DOHH2 (cell line): Measurements from ENCODE around the gene SFI1.

Source experiments
- H3F3A ChIP-seq: fragments of 200-600 bp; sonication (generic), shearing (Covaris generic); 2 replicates; pipeline ENCODE4 v1.6.0; 2016; ENCODE audit warnings: antibody characterized with exemption, mild to moderate bottlenecking; ENCODE audit not compliant: control insufficient read depth, insufficient read depth
- H3K27ac ChIP-seq: fragments of 200-600 bp; sonication (generic); 2 replicates; pipeline ENCODE4 v1.5.1; 2014; ENCODE audit warnings: low read depth, mild to moderate bottlenecking, low read length, moderate library complexity
- H3K27me3 ChIP-seq: fragments of 200-600 bp; sonication (generic); 2 replicates; pipeline ENCODE4 v1.6.1; 2014; ENCODE audit warnings: mild to moderate bottlenecking, low read length, mixed read lengths; ENCODE audit not compliant: control insufficient read depth
- H3K36me3 ChIP-seq: fragments of 200-600 bp; sonication (generic); 2 replicates; pipeline ENCODE4 v1.6.1; 2014; ENCODE audit warnings: mild to moderate bottlenecking, low read length, moderate library complexity, mixed read lengths; ENCODE audit not compliant: control insufficient read depth
- H3K4me1 ChIP-seq: fragments of 200-600 bp; sonication (generic); 2 replicates; pipeline ENCODE4 v1.6.1; 2014; ENCODE audit warnings: mild to moderate bottlenecking, low read length, mixed read lengths; ENCODE audit not compliant: control insufficient read depth
- H3K4me2 ChIP-seq: fragments of 200-600 bp; sonication (generic); 2 replicates; pipeline ENCODE4 v1.6.0; 2014; ENCODE audit warnings: mild to moderate bottlenecking, low read length, moderate library complexity
- H3K4me3 ChIP-seq: fragments of 200-600 bp; sonication (generic); 2 replicates; pipeline ENCODE4 v1.5.1; 2014; ENCODE audit warnings: mild to moderate bottlenecking, low read length, mixed read lengths
- H3K79me2 ChIP-seq: fragments of 200-600 bp; sonication (generic); 2 replicates; pipeline ENCODE4 v1.6.1; 2014; ENCODE audit warnings: mild to moderate bottlenecking, low read length, mixed read lengths; ENCODE audit not compliant: control insufficient read depth
- H3K9me2 ChIP-seq: fragments of 200-600 bp; sonication (generic); replicated peaks from 2 replicates; pipeline ENCODE4 v1.6.1; 2014; ENCODE audit warnings: mild to moderate bottlenecking, low read length, mixed read lengths; ENCODE audit not compliant: control insufficient read depth
- H3K9me3 ChIP-seq: fragments of 200-600 bp; sonication (generic); 2 replicates; pipeline ENCODE4 v1.6.1; 2014; ENCODE audit warnings: antibody characterized with exemption, low read length, mixed read lengths; ENCODE audit not compliant: control insufficient read depth, insufficient read depth
- H4K20me1 ChIP-seq: fragments of 200-600 bp; sonication (generic); 2 replicates; pipeline ENCODE4 v1.6.0; 2014; ENCODE audit warnings: low read depth, mild to moderate bottlenecking, antibody characterized with exemption, low read length, moderate library complexity; ENCODE audit not compliant: control insufficient read depth, insufficient read depth
- CTCF ChIP-seq: fragments of 200-600 bp; sonication (generic); IDR thresholded peaks from one replicate; pipeline ENCODE4 v1.5.1; 2014; ENCODE audit warnings: antibody characterized with exemption, mild to moderate bottlenecking, low read depth, low read length; ENCODE audit not compliant: poor library complexity, severe bottlenecking
- EZH2phosphoT487 ChIP-seq: fragments of 200-600 bp; sonication (generic); IDR thresholded peaks from 2 replicates; pipeline ENCODE4 v1.6.1; 2017; ENCODE audit warnings: borderline replicate concordance, mild to moderate bottlenecking, antibody characterized with exemption, low read length, moderate library complexity, mixed read lengths

The SFI1 gene

GRCh38 chr22:31622980-31623379, 126.6 kb downstream of the SFI1 start:
- H3K79me2 ChIP-seq: peaks cover 50% of the 10 kb centered on the region
- no peaks in the 10 kb centered on the region for H4K20me1 ChIP-seq
- H3K9me3 ChIP-seq: no peaks in the 10 kb centered on the region
- no peak for TF ChIP-seq CTCF
- TF ChIP-seq EZH2phosphoT487: no peak
- no peaks in the 10 kb centered on the region for H3K9me2 ChIP-seq
- H3K36me3 ChIP-seq: peaks cover 52% of the 10 kb centered on the region
- H3K4me1 ChIP-seq: no peaks in the 10 kb centered on the region
- H3K27me3 ChIP-seq: no peaks in the 10 kb centered on the region
- H3K4me2 ChIP-seq: no peak overlapping the region
- peaks cover 10% of the 10 kb centered on the region; the same call in 1 of the 2 replicates for H3F3A ChIP-seq
- H3K27ac ChIP-seq: no peak overlapping the region
- no peak overlapping the region for H3K4me3 ChIP-seq

- peaks cover 7% of the 10 kb centered on the region for H3K4me1 ChIP-seq
- no peaks in the 10 kb centered on the region for H3K9me2 ChIP-seq
- no peaks in the 10 kb centered on the region for H3K9me3 ChIP-seq
- peaks cover 52% of the 10 kb centered on the region for H3K36me3 ChIP-seq
- TF ChIP-seq EZH2phosphoT487 (no peak), CTCF (no peak)
- H3K79me2 ChIP-seq: peaks cover 58% of the 10 kb centered on the region
- H3F3A ChIP-seq: peaks cover 2% of the 10 kb centered on the region; the same call in 1 of the 2 replicates
- H4K20me1 ChIP-seq: peaks cover under 1% of the 10 kb centered on the region; the same call in 1 of the 2 replicates
- H3K27me3 ChIP-seq: no peaks in the 10 kb centered on the region
- H3K4me2 ChIP-seq: no peak overlapping the region
- no peak overlapping the region for H3K4me3 ChIP-seq
- H3K27ac ChIP-seq: no peak overlapping the region
Observed at GRCh38 chr22:31623592-31624304, 127.4 kb downstream of the SFI1 start.

GRCh38 chr22:31625257-31625640, 128.9 kb downstream of the SFI1 start:
- peaks cover 7% of the 10 kb centered on the region; the same call in 1 of the 2 replicates for H3F3A ChIP-seq
- peaks cover 72% of the 10 kb centered on the region for H3K79me2 ChIP-seq
- H3K4me2 ChIP-seq: no peak overlapping the region
- no peaks in the 10 kb centered on the region for H3K9me3 ChIP-seq
- H3K4me3 ChIP-seq: no peak overlapping the region
- H3K27me3 ChIP-seq: no peaks in the 10 kb centered on the region
- H3K27ac ChIP-seq: no peak overlapping the region
- peaks cover 5% of the 10 kb centered on the region; the same call in 1 of the 2 replicates for H4K20me1 ChIP-seq
- peaks cover 21% of the 10 kb centered on the region for H3K4me1 ChIP-seq
- peaks cover 50% of the 10 kb centered on the region for H3K36me3 ChIP-seq
- no peak for TF ChIP-seq CTCF
- H3K9me2 ChIP-seq: no peaks in the 10 kb centered on the region
